Esophagus muscularis mucosa (tissue), 4 donors: Measurements from ENCODE around the gene NSD1. TPM values are rescaled to one million over a fixed set of nuclear protein-coding genes. Genes with fewer than 3 reads are reported as not detected.

ENCODE experiments used
- DNase-seq: peaks from one replicate; pipeline ENCODE4 v3.0.0-alpha.2; 2017; ENCODE audit errors: extremely low spot score
- H3K27ac ChIP-seq, 4 donors: fragments of 200-600 bp; sonication (generic); replicated peaks in 1 of 4; 1 replicate in 3 of 4; 2 replicates in 1 of 4; pipeline ENCODE4 v1.5.1; 2016 to 2019; ENCODE audit warnings: mild to moderate bottlenecking in 1 of 4
- H3K27me3 ChIP-seq, 4 donors: fragments of 200-600 bp; sonication (generic); one replicate each; pipeline versions ENCODE4 v1.5.1 to v1.6.0; 2016 to 2019
- H3K36me3 ChIP-seq, 4 donors: fragments of 200-600 bp; sonication (generic); one replicate each; pipeline ENCODE4 v1.5.1; 2016 to 2019
- H3K4me1 ChIP-seq, 4 donors: fragments of 200-600 bp; sonication (generic); one replicate each; pipeline ENCODE4 v1.5.1; 2016 to 2019
- H3K4me3 ChIP-seq, 4 donors: fragments of 200-600 bp; sonication (generic); 1 replicate in 2 of 4; 2 replicates in 2 of 4; pipeline ENCODE4 v1.5.1; 2016 to 2019; ENCODE audit warnings: mild to moderate bottlenecking in 4 of 4, moderate library complexity in 1 of 4
- H3K9me3 ChIP-seq, 4 donors: fragments of 200-600 bp; sonication (generic); 1 replicate in 3 of 4; 2 replicates in 1 of 4; pipeline ENCODE4 v1.5.1; 2016 to 2019
- EP300 ChIP-seq: sonication (generic); formaldehyde crosslinking; IDR thresholded peaks from one replicate; pipeline ENCODE4 v1.6.1; 2017; ENCODE audit warnings: antibody characterized with exemption
- POLR2A ChIP-seq: fragments of 450-650 bp; IDR thresholded peaks from one replicate; pipeline ENCODE4 v1.6.1; 2017; ENCODE audit warnings: antibody characterized with exemption, moderate library complexity, mild to moderate bottlenecking, low read depth
- POLR2AphosphoS5 ChIP-seq, 2 donors: sonication (generic); formaldehyde crosslinking; IDR thresholded peaks; one replicate each; pipeline ENCODE4 v1.6.1; 2017; ENCODE audit warnings: antibody characterized with exemption in 2 of 2
- WGBS: methylation state at CpG from one replicate; pipeline ENCODE4 v1.1.5; 2018; 5-methylcytosine and 5-hydroxymethylcytosine counted together
- intact Hi-C: fragments of 100-400 bp; cut with DNase I; formaldehyde crosslinking; loops from one replicate; pipeline ENCODE4 v1.15.1; 2023
- total RNA-seq, 4 donors: library from RNA; depleted of rRNA; stranded (reverse); fragments of >200 nt; gene quantifications; one replicate each; pipeline versions ENCODE4 v1.1.0 to v1.2.1, GENCODE V29; 2016
- TF ChIP-seq, protein P1 (sequence below), 3 experiments: fragments of 200-600 bp in 2 of 3; fragments of 450-650 bp in 1 of 3; sonication (generic) in 2 of 3; IDR thresholded peaks; one replicate each; pipeline ENCODE4 v1.5.1; 2017 to 2019; ENCODE audit warnings: antibody characterized with exemption in 3 of 3, mild to moderate bottlenecking in 2 of 3, moderate library complexity in 1 of 3

The NSD1 gene
- total RNA-seq, 4 donors from 2014 or later, result 35.1 to 47.9 (median 43.7) TPM

DNA sequence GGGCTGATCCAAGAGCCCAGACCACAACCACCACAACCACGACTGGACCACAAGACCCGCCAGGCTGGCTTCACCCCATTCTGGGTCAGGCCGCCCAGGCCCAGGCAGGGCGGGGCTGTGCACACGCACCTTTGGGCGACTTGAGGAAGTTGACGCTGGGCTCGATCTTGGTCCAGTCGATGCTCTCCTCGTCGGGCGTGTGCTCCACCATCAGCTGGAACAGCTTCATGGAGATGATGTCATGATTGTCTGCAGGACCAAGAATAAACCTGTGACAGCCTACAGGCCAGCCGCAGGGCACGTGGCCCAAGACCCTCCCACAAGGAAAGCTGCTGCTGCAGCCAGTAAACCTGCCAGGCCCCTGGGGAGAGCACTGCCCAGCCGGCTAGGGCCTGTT, 200.6 kb downstream of the NSD1 start:
- no peak overlapping the region for H3K27ac ChIP-seq
- H3K4me3 ChIP-seq, result no peak overlapping the region
- H3K4me1 ChIP-seq, result peaks cover 0 to 16% (median 5%) of the 10 kb centered on the region in 4 donors
- DNase-seq, result no peak
- H3K27me3 ChIP-seq, result no peaks in the 10 kb centered on the region
- intact Hi-C loops, result no loop called here
- peaks cover 73 to 100% (median 99%) of the 10 kb centered on the region in 4 donors for H3K36me3 ChIP-seq
- WGBS, result 66% methylated on average over 7 of the region's 15 CpGs
- TF ChIP-seq POLR2A (no peak), EP300 (no peak), POLR2AphosphoS5 (IDR thresholded peaks at IDR 0.05) (no peak)
- TF ChIP-seq, protein P1, sequence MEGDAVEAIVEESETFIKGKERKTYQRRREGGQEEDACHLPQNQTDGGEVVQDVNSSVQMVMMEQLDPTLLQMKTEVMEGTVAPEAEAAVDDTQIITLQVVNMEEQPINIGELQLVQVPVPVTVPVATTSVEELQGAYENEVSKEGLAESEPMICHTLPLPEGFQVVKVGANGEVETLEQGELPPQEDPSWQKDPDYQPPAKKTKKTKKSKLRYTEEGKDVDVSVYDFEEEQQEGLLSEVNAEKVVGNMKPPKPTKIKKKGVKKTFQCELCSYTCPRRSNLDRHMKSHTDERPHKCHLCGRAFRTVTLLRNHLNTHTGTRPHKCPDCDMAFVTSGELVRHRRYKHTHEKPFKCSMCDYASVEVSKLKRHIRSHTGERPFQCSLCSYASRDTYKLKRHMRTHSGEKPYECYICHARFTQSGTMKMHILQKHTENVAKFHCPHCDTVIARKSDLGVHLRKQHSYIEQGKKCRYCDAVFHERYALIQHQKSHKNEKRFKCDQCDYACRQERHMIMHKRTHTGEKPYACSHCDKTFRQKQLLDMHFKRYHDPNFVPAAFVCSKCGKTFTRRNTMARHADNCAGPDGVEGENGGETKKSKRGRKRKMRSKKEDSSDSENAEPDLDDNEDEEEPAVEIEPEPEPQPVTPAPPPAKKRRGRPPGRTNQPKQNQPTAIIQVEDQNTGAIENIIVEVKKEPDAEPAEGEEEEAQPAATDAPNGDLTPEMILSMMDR (IDR thresholded peaks at IDR 0.05), result no peak
- H3K9me3 ChIP-seq, result no peaks in the 10 kb centered on the region

DNA sequence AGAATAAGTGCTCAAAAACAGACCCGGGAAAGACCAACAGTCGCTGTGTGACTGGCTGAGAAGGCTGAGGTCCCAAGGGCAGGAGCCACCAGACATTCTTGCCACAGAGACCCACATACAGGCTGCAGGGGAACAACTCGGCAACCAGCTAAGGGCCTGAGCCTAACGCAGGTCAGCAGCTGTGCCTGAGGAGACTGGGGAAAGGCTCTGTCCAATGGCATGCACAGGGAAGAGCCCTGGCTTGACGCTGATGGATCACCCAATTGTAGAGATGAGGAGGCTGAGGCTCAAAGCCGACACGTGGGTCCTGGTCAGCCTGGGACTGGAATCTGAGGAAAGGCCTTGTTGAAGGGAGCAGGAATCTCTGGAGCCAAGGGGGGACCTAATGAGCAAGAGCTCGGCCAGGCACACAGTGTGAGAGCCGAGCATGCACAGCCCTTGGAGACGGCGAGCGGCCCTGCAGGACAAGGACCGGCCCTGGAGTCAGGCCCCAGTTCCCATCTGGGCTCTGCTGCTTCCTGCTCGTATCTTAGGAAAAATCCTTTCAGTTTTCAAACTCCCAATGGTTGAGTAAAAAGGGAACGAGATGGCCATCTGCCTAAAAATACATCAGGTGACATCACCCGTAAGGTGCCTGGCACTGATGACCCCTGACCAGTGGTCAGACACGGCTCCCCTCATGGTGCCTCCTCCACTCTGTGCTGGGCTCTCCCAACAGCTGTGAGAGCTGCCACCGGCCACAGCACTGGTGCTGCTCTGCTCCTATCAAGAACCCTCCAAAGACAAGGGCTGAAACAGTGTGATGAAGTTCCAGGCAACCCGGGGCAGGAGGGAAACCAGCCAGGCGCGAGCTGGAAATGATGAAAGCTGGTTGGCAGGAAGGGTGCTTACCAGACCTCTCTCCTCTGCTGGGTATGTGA, 201.5 kb downstream of the NSD1 start:
- H3K27me3 ChIP-seq, result no peaks in the 10 kb centered on the region
- peaks cover 73 to 98% (median 96%) of the 10 kb centered on the region in 4 donors for H3K36me3 ChIP-seq
- no peak overlapping the region for H3K4me3 ChIP-seq
- no peaks in the 10 kb centered on the region for H3K9me3 ChIP-seq
- no peak overlapping the region for H3K27ac ChIP-seq
- no peak for DNase-seq
- WGBS, result 80% methylated on average over 16 of the region's 21 CpGs
- H3K4me1 ChIP-seq, result peaks cover 0 to 16% (median 5%) of the 10 kb centered on the region in 4 donors
- intact Hi-C loops, result no loop called here
- TF ChIP-seq, protein P1 (IDR thresholded peaks at IDR 0.05), result no peak
- no peak for TF ChIP-seq EP300
- no peak for TF ChIP-seq POLR2AphosphoS5 (IDR thresholded peaks at IDR 0.05)
- TF ChIP-seq POLR2A, result no peak

DNA sequence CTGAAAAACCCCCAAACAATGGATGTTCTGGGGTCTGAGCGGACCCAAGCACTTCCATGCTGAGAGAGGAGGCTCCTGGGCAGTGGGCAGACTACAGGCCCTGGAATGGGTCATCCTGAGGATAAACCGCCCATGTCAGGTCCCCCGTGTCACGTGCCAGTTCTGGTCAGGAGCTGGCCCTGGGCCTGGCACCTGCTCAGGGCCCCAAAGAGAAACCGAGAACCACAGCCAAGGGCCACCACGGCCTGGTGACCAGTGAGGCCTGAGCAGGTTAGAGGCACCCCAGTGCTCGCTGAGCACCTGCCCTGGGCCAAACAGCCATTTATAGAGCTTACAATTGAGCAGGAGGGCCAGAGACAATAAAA, 202.1 kb downstream of the NSD1 start:
- intact Hi-C loops, result no loop called here
- no peak for TF ChIP-seq POLR2A
- TF ChIP-seq, protein P1 (IDR thresholded peaks at IDR 0.05), result no peak
- TF ChIP-seq EP300, result no peak
- H3K27ac ChIP-seq, result no peak overlapping the region
- H3K4me3 ChIP-seq, result no peak overlapping the region
- peaks cover 70 to 92% (median 91%) of the 10 kb centered on the region in 4 donors for H3K36me3 ChIP-seq
- H3K27me3 ChIP-seq, result no peaks in the 10 kb centered on the region
- peaks cover 0 to 16% (median 5%) of the 10 kb centered on the region in 4 donors for H3K4me1 ChIP-seq
- no peaks in the 10 kb centered on the region for H3K9me3 ChIP-seq
- 82% methylated on average over 7 of the region's 7 CpGs for WGBS
- no peak for DNase-seq

DNA sequence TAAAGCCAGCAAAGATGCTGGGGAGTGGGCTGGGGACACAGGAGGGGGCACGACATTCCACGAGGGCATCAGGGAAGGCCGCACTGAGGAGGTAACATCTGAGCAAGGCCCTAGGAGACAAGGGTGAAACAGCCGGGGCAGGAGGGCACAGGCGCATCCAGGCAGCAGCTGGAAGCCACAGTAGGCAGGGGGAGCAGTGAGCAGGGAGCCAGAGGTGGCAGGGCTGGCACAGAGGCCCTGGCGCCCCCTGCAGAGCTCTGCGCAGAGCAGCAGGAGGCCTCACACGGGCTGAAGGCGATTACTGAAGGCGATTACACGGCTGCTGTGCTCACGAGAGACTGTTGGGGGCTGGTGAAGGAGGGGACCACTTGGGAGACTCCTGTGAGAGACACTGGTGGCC, 202.5 kb downstream of the NSD1 start:
- intact Hi-C loops, result no loop called here
- Histone ChIP-seq H3K27me3 (no peaks in the 10 kb centered on the region), H3K27ac (no peak overlapping the region), H3K4me3 (no peak overlapping the region), H3K4me1 (peaks cover 0 to 16% (median 5%) of the 10 kb centered on the region in 4 donors), H3K36me3 (peaks cover 65 to 87% (median 87%) of the 10 kb centered on the region in 4 donors), H3K9me3 (no peaks in the 10 kb centered on the region)
- TF ChIP-seq POLR2AphosphoS5 (IDR thresholded peaks at IDR 0.05) (no peak), EP300 (no peak), POLR2A (no peak)
- TF ChIP-seq, protein P1 (IDR thresholded peaks at IDR 0.05), result no peak
- DNase-seq, result no peak
- 70% methylated on average over 9 of the region's 12 CpGs for WGBS
